Fibroblast of upper back skin (primary cell): Measurements from ENCODE around the gene SMAD9.

ENCODE experiments used
- DNase-seq: peaks from one replicate; pipeline ENCODE4 v3.0.0-alpha.2; 2013

Gene SMAD9

DNA sequence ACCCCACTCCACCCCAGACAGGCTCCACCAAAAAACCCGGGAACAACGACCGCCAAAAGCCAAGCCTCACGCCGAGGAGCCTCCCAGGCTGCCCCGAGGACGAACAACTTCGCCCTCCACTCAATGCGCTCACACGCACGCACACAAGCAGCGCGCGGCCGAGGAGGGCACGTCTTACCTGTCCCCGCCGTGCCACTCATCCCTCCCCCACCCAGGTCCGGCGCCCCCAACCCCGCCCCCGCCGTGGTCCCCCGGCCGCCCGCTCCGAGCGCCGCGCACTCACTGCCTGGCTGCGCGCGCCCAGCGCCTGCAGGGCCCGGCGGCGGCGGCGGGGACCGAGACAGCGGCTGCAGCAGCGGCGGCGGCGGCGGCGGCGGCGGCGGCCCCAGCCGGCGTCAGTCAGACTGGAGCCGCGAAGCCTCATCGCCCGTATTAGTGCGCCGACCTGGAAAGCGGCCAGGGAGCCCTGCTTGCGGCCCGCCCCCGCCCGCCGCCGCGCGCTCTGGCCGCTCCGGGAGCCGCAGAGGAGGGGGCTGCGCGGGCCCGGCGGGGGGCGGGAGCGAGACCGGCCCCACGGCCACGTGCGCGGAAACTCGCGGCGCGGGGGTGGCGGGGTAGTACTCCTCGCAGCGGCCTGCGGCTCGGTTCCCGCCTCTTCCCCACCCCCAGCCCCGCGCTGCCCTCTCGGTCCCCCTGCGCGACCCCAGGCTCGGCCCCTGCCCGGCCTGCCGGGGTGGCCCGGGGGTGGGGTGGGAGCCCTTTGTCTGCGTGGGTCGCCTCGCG, at the start of gene SMAD9:
Gene SMAD9, minus strand, starts transcription at position 406 of the 783 bp plus-strand sequence. CDS start 40,549 bp downstream, outside the sequence.
- peak; percentile 72 for DNase-seq

DNA sequence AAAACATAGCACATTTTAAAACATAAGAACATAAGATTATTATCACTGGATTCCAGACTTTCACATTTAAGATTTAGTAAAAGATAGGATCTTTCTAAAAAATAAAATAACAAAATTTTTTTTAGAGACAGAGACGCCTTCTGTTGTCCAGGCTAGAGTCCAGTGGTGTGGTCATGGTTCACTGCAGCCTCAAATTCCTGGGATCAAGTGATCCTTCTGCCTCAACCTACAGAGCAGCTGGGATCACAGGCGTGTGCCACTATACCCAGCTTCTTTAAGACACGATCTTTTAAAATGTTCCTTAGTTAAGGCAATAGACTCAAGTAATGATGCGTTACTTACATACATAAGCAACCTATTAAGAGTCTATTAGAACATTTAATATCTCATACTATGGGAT, 46.4 kb upstream of the SMAD9 start:
- DNase-seq = no peak

DNA sequence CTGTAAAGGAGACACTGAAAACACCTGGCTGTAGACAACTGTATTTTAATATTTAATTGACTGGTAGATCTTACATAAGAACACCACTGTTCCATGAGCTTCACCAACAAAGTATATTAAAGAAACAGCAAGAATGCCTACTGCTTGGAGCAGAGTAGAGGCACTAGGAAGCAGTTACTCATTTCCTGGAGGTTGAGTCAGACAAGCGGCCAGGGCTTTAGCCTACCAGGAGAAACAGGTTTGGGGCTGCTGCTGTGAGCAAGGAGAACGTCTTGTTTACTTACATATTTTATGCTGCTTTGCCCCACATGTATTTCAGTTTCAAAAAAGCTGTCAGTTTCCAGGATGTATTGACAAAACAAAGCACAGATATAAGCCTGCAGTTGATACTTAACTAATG, 45.7 kb upstream of the SMAD9 start:
- peak; percentile 60 for DNase-seq

DNA sequence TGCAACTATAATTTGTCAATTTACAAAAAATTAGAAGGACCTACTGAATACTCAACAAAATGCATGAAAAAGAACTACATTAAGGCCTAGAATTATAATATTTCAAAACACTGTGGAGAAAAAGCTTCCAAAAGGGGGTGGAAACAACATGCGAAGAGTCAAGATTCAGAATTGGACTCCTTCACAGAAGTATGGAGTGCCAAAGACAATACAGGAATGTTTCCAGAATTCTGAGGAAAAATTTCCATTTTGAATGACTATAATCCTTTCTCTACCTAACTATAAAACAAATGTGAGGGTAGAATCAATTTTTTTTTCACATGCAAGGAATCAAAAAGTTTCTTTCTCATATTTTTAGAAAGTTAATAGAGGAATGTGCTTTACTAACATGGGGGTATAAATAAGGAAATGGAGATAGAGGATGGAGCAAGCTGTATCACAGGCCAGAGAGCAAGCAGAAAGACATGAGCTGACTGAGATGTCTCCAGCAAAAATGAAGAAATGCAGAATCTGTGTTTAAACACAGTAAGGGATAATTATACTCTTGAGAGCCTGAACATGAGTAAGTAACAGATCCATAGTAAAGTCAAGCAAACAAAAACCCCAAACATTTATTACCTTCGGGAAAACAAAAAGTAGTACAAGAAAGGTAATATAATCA, 39.5 kb upstream of the SMAD9 start:
- DNase-seq = no peak

DNA sequence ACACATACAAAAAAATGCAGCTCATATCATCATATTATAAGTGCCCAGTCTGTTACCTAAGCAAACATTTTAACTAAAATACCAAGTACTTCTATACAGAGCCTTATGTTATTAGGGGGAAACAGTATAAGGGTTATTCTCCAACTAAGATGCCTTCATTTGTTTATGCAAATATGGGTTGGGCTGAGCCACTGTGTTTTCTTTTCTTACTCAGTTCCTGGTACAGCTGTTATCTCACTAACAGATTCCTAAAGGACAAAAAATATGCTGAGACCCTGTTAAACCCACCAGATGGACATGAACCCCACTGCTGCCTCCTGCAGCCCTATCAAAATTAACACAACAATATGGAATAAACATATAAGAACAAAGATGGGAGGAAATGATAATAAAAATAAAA, 34.5 kb upstream of the SMAD9 start:
- no peak for DNase-seq

DNA sequence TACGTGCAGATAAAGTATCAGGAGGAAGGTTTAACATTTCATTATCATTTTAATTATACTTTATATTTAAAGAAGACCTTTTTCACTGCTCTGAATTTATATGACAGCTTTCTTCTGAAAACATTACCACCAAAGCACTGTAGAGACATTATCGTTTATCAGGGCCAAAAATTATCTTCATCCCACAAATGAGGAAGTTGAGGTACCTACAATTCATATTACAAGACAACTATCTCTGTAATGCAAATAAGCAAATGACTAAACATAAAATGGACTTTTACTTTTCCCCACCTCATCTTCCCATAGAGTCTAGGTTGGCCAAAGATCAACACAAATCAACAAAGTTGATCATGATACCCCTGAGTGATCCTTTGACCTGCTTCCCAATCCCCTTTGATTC, 30.9 kb upstream of the SMAD9 start:
- DNase-seq = no peak

DNA sequence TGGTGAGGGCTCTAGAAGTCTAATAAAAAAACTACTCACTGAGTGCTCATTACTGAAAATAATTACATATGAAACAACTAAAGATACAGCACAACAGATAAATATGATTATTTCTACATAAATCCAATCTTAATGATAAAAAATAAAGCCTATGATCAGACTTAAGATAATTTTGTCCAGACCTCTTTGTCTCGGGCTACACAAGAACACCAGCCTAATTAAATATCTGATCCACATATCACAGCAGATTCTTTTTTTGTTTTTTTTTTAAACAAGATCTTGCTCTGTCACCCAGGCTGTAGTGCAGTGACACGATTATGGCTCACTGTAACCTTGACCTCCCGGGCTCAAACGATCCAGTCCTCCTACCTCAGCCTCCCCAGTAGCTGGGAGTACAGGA, 30.3 kb upstream of the SMAD9 start:
- no peak for DNase-seq

DNA sequence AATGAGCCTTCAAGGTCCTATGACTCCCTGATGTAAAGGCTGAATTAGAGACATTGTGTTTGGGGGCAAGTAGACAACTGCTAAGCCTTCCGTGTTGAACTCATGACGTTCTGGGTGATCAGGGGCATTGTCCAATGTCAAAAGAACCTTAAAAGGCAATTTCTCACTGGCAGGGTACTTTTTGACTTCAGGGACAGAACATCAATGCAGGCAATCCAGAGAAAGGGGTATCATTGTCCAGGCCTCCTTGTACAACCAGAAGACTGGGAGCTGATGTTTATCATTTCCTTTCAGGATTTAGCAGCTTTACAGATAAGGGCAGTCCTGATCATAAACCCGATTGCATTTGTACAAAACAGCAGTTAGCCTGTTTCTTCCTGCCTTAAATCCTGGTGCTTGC, 25.0 kb upstream of the SMAD9 start:
- no peak for DNase-seq

DNA sequence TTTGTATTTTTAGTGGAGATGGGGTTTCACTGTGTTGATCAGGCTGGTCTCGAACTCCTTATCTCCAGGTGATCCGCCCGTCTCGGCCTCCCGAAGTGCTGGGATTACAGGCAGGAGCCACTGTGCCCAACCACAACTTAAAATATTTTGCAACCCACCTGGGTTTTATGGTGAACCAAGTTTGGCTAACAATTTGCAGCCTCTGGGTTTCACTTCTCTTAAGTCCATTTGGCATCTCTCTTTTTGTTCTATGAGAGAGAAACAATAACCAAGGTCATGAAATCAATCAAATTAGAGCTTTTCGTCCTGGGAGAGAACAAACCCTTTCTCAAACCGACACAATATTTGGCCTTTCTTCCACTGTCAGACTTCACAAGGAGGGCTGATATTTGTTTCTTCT, 5.6 kb upstream of the SMAD9 start:
- DNase-seq = no peak

DNA sequence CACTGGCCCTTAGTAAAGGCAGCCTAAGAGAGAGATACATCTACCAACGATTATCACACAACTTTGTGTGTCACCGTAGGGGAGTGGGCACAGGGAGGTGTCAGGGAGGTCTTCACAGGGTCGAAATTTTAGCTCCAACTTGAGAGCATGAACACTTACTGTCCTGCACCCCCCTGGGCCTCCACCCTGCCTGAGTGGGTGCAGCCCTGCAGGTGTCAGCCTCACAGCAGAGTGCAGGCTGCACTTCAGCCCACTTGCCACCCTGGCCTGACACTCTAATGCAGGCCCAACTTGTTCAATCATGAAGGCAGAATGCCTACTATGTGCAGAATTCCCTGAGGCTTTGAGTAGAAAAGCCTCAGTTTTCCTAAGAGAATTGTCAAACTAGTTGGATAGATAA, 4.0 kb upstream of the SMAD9 start:
- no peak for DNase-seq

DNA sequence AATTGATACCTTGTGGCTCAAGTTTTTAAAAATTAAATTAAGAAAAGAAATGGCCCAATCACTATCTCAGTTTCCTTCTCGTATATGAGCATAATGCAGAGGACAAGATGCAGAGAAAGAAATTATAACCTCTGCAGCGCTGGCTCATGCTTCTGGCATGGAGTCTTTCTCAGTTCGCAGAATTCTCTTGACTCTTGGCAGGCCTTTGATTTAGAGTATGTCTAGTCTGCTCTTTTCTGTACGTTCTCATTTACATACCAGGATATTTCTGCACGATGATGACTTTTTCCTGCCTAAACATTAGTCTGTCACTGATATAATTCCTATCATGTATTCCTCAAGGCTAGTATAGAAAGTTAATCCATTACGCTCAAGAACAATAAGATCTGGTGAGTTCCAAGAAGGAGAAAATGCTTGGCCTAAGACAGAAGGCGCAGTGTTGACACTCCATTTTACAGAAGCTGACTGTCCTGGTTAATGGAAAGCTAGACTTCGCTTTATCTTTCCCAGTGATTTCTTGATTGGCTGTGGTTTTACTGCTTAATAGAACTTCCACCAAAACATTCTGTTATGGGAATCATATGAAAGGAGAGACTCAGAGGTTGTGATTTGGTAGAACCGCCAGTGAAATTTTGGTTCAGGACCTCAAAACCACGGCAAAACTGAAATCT, 1.7 kb upstream of the SMAD9 start:
- peak; percentile 40 for DNase-seq

DNA sequence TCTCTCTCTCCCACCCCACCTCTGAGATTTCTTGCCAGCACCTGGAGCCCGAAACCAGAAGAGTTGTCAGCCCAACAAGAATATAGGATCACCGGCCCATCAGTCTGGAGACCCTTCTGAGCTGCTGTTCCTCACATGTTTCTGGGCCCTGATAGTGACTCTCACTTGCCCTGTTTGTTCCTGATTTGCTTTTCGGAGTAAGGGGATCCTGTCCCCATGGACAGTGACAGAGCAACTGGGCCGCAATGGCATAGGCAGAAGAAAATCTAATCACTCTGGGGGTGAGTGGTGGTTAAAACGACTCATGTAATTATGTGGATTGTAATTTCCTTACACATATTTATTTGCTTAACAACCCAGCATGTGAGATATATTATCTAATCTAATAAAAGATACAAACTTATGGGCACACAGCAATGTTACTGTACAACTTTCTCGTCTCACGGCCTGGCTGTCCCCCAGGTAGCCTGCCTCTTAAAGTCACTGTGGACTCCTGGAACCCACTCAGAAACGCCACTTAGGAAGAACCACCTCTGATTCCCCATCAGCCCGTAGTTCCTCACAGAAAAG, 663 bp upstream of the SMAD9 start:
- no peak for DNase-seq

DNA sequence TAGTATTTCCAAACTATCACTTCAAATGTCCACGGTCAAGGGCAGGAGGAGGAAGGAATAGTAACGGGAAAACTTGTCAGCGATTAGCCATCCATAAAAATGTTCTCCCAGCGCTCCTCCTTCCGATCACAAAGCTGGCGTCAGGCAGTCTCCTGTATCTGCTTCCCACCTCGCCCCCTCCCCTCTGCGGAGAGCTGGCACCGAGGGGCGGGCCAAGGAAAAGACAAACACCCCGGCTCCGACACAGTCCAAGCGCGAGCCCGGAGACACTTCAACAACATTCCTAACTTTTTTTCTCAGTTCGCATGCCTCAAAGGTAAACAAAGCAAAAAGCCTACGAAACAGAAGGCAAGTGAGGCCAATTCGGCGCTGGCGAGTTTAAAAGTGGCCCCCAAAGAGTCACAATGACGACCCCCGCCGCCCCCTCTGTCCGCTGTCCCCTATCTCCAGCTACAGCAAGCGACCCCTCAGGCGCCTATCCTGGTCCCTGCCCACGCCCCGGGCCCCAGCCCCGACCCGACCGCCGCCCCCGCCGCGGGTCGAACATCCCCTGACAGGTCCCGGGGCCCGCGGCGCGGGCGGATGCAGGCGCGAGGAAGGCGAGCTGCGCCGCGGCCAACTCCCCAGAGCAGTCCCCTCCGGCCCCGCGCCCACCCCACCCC, 736 bp downstream of the SMAD9 start:
- peak; percentile 35 for DNase-seq

DNA sequence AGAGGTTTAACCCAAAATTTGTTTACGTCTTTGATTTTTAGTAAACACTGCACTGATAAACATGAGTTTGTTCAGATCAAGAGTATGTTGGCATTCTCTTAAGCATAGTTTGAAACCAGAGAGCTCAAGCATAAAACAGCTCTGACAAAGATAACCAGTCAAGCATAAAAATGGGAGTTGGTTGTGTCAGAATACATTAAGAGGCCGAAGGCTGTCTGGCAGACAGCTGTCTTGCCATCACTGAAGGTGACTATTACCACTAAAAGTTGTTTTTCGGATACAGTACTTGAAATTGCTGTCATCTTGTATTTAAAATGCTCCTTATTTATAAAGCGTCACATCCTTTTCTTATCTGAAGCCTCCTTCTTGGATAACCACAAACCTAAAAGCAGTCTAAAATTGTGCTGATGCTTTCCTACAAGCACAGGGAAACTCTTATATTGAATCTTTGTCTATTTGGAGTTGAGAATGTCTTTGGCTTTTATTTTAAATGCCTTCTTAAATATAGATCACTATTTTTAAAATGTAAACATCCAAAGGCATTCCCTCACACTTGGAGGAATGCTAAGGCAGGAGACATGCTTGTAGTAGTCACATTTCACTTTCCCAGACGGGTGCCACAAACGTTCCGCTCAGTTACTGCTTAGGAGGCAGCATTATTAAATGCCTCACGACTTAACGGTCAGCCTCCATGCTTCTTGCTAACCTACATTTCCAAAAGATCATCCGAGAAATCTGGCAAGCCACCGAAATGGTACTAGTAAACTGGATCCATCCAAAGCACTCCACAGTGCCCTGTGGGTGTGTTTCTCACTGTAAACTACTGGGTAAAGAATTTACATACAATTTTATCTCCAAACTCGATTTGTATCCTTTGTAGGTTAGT, 1.5 kb downstream of the SMAD9 start:
- DNase-seq = peak; percentile 43

DNA sequence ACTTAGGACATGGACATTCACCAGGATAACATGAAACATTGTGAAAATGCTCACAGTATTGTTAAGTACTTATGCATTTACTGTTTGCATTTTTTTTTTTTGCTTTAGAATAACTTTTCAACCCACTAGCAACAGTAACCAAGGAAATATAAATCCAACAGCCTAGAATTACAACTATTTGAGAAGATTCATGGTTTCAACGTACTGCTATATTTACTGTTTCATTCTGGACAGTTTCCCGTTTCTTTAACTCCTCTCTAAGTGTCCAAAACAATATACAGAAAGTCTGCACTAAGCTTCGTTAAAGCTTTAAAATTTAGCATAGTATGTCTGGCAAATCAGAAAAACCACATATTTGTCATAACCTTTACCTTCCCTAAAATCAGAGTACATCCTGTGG, 2.7 kb downstream of the SMAD9 start:
- DNase-seq = no peak

DNA sequence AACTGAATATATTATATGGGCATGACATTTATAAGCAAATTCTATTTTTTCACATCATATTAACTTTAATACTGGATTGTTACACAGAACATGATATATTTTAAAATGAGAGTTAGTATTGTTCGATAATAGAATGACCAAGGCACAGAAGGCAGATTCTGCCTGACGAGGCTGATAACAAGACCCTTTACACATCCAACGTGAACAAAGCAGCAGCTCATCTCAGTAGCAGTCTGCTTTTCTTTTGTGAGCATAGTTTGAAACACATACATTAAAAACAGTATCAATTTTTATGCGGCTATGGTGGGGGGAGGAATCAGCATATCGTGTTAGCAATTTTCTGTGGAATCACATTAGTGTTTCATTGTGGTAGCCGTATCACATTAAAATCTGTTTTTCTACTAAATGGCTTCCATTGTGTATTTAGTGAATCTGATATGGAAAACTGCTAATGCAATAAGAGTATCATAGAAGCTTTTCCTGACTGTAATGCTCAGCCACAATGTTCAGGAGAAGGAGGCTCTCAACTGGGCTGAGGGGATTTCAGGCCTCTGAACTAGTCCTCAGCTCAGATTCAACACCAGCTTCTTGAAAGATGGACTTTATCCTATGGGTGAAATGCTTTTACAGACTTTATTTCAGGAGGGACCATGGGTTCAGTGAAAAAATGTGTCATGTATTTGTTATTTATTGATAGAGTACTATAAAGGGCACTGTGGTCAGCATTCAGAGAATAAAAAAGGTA, 4.0 kb downstream of the SMAD9 start:
- no peak for DNase-seq

DNA sequence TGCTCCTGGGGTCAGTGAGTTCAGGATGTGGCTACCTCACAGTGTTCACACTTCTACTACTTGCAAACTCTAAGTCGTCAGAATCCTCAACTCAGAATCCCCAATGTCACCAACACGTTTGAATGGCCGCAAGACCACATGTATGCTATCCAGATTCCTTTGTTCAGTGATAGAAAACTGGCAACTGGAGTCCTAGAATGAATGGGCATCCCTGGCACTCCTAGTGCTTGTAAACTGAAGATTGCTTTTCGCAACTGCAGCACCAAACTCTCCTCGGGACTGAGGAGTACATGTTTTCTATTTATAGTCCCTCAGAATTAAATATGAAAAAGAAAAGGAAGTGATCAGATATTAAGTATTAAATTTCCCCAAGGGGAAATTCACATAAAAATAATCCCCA, 4.9 kb downstream of the SMAD9 start:
- DNase-seq = no peak

DNA sequence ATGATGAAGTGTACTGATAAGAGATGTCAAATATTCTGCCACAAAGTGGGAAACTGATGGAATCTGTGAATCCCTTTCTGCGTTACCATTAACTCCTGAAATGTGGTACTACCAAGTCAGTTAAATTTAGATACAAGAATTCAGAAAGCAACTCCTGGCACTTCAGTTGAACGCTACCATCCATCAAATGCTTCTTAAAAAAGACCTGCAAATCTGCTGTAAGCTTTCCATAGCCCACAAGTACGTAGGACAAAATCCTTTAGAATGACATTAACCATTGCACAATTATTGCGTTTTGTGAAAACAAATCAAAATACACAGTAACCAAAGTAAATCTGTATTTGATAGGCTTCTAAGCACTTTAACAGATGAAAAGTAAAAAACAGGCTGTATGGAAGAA, 5.4 kb downstream of the SMAD9 start:
- no peak for DNase-seq

DNA sequence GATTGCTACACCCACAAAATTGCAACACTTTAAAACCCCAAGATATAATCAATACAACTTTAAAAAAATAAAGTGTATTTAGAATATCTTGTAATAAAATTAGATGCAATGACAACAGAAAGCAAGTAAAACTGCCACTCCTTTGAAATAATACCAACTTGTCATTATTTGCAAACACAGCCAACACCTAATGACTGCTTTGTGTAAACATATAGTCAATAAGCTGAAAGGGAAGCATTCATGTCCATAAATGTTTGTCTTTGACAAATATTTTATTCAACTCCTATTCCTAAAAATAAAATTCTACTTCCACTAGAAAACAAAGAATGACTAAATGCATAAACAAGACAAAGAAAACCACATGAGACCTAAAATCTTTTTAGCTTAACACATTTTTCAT, 6.6 kb downstream of the SMAD9 start:
- DNase-seq = no peak

DNA sequence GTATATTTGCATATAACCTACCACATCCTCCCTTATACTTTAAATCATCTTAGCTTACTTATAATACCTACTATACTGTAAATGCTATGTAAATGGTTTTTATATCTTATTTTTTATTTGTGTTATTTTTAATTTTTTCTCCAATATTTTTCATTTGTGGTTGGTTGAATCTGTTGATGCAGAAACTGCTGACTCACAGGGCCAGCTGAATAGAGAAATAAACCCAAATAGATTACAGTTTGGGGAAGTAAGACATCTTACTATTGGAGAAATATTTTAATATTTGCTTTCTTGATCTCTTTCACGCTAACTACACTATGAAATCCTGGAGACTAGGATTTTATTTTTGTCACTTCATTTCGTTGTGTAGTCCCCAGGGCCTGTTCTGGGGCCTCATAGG, 7.1 kb downstream of the SMAD9 start:
- DNase-seq = no peak

DNA sequence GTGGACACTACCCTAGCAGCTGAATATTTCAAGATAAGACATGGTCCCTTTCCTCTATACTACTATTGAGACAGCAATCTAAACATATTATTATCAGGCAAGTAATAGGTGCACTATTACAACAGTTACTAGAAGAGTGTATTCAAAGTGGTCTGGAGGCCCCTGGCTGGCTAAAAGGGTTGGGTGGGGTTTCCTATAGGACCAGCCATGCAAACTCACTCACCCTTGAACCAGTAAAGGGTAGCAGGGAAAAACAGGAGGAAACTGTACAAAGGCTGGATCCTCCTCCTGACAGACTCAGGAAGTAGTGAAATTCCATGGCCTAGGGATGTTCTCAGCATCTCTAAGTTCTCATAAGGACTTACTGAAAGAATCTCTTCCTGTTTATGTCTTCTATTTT, 7.7 kb downstream of the SMAD9 start:
- DNase-seq = no peak
